Measurements from ENCODE around the gene SELP. TPM values are rescaled to one million over a fixed set of nuclear protein-coding genes. Genes with fewer than 3 reads are reported as not detected.

The SELP gene
- total and polyA plus RNA-seq, 2 of the 13 experiments (the other 11 are each of a cell fraction or from before 2014, with no cell fraction given) = 0.11 TPM; not detected in 1

DNA sequence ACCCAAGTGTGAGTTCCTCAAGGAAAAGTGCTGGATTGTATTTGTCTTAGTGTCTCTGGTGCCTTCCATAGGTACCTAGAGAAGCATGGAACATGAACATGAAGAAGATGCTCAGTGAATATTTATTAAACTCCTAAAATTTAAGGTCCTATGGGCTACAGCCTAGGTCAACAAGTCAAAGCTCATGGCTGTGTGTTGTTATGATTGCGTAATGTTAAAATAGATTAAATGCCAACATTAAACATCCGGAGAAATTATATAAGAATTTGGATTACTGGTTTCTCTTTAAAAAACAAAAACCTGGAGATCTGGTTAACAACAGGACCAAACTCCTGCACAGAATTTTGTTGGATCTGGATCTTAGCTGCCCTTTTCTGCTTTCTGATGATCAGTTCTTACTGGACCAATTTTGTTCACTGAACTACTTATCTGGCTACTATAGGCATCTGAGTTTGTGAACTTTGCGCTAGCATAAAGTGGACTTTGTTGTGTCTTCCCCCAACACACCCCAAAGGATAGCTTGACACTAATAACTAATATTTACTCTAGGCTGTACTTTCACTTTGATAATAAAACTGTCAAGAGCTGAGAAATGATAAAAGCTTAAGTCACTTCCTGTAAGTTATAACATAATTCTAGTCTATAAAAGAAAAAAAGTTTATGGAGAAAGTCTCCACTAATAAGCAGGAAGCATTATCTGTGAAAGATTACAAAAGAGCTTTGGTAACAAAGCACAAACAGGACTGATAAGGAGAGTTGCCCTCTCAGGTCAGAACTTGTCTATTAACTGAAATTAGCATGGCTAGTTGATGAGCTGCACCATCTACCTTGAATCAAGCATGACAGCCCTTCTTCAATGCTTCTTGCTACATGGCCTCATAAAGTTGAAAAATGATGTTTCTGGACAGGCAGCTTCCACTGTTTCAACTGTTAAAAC, 64.3 kb downstream of the SELP start (continued):
- TF ChIP-seq, protein P1, sequence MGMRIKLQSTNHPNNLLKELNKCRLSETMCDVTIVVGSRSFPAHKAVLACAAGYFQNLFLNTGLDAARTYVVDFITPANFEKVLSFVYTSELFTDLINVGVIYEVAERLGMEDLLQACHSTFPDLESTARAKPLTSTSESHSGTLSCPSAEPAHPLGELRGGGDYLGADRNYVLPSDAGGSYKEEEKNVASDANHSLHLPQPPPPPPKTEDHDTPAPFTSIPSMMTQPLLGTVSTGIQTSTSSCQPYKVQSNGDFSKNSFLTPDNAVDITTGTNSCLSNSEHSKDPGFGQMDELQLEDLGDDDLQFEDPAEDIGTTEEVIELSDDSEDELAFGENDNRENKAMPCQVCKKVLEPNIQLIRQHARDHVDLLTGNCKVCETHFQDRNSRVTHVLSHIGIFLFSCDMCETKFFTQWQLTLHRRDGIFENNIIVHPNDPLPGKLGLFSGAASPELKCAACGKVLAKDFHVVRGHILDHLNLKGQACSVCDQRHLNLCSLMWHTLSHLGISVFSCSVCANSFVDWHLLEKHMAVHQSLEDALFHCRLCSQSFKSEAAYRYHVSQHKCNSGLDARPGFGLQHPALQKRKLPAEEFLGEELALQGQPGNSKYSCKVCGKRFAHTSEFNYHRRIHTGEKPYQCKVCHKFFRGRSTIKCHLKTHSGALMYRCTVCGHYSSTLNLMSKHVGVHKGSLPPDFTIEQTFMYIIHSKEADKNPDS (CRISPR knock-in tag; IDR thresholded peaks at IDR 0.05) = no peak
- TF ChIP-seq, protein P2, sequence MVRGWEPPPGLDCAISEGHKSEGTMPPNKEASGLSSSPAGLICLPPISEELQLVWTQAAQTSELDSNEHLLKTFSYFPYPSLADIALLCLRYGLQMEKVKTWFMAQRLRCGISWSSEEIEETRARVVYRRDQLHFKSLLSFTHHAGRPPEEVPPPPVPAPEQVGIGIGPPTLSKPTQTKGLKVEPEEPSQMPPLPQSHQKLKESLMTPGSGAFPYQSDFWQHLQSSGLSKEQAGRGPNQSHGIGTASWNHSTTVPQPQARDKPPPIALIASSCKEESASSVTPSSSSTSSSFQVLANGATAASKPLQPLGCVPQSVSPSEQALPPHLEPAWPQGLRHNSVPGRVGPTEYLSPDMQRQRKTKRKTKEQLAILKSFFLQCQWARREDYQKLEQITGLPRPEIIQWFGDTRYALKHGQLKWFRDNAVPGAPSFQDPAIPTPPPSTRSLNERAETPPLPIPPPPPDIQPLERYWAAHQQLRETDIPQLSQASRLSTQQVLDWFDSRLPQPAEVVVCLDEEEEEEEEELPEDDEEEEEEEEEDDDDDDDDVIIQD (CRISPR knock-in tag; IDR thresholded peaks at IDR 0.05; ENCODE audit: low read depth) = peak; percentile 76; the same call in 1 of the 2 replicates
- no peak for TF ChIP-seq FLYWCH1 (CRISPR knock-in tag; IDR thresholded peaks at IDR 0.05)
- no peak for TF ChIP-seq KLF15 (CRISPR knock-in tag; IDR thresholded peaks at IDR 0.05; ENCODE audit: borderline replicate concordance)
- TF ChIP-seq ZNF644 (CRISPR knock-in tag; IDR thresholded peaks at IDR 0.05; ENCODE audit: low read depth) = peak; percentile 11; the same call in 1 of the 2 replicates
- peak; percentile 77 for TF ChIP-seq GATAD2A (CRISPR knock-in tag; IDR thresholded peaks at IDR 0.05)
- peak; percentile 21; the same call in 1 of the 2 replicates for TF ChIP-seq BCL6 (CRISPR knock-in tag; IDR thresholded peaks at IDR 0.05)
- TF ChIP-seq SKI (IDR thresholded peaks at IDR 0.05; ENCODE audit: partially characterized antibody) = no peak
- no peak for TF ChIP-seq ZBTB38 (CRISPR knock-in tag; IDR thresholded peaks at IDR 0.05)
- no peak for TF ChIP-seq ZNF382 (CRISPR knock-in tag; IDR thresholded peaks at IDR 0.05; ENCODE audit: borderline replicate concordance)
- TF ChIP-seq ZNF12 (CRISPR knock-in tag; IDR thresholded peaks at IDR 0.05) = no peak
- no peak for TF ChIP-seq SOX13 (IDR thresholded peaks at IDR 0.05)
- peak in 1 of 2 experiments; percentile 78; a peak in 2 of 4 replicates for TF ChIP-seq SOX13 (CRISPR knock-in tag; conservative IDR thresholded peaks at IDR 0.05 in 1 of 2, IDR thresholded peaks at IDR 0.05 in 1 of 2)
- TF ChIP-seq, protein P3, sequence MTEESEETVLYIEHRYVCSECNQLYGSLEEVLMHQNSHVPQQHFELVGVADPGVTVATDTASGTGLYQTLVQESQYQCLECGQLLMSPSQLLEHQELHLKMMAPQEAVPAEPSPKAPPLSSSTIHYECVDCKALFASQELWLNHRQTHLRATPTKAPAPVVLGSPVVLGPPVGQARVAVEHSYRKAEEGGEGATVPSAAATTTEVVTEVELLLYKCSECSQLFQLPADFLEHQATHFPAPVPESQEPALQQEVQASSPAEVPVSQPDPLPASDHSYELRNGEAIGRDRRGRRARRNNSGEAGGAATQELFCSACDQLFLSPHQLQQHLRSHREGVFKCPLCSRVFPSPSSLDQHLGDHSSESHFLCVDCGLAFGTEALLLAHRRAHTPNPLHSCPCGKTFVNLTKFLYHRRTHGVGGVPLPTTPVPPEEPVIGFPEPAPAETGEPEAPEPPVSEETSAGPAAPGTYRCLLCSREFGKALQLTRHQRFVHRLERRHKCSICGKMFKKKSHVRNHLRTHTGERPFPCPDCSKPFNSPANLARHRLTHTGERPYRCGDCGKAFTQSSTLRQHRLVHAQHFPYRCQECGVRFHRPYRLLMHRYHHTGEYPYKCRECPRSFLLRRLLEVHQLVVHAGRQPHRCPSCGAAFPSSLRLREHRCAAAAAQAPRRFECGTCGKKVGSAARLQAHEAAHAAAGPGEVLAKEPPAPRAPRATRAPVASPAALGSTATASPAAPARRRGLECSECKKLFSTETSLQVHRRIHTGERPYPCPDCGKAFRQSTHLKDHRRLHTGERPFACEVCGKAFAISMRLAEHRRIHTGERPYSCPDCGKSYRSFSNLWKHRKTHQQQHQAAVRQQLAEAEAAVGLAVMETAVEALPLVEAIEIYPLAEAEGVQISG (CRISPR knock-in tag; IDR thresholded peaks at IDR 0.05) = no peak
- TF ChIP-seq, protein P4, sequence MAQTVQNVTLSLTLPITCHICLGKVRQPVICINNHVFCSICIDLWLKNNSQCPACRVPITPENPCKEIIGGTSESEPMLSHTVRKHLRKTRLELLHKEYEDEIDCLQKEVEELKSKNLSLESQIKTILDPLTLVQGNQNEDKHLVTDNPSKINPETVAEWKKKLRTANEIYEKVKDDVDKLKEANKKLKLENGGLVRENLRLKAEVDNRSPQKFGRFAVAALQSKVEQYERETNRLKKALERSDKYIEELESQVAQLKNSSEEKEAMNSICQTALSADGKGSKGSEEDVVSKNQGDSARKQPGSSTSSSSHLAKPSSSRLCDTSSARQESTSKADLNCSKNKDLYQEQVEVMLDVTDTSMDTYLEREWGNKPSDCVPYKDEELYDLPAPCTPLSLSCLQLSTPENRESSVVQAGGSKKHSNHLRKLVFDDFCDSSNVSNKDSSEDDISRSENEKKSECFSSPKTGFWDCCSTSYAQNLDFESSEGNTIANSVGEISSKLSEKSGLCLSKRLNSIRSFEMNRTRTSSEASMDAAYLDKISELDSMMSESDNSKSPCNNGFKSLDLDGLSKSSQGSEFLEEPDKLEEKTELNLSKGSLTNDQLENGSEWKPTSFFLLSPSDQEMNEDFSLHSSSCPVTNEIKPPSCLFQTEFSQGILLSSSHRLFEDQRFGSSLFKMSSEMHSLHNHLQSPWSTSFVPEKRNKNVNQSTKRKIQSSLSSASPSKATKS (CRISPR knock-in tag; IDR thresholded peaks at IDR 0.05) = no peak
- TF ChIP-seq RCOR2 (CRISPR knock-in tag; IDR thresholded peaks at IDR 0.05) = peak; percentile 68; the same call in 1 of the 2 replicates
- no peak for TF ChIP-seq FOXP1 (IDR thresholded peaks at IDR 0.05)
- TF ChIP-seq FOXP1 (CRISPR knock-in tag; IDR thresholded peaks at IDR 0.05) = peak; percentile 71
- TF ChIP-seq ZNF674 (CRISPR knock-in tag; IDR thresholded peaks at IDR 0.05; ENCODE audit: low read depth) = no peak
- TF ChIP-seq, protein P5, sequence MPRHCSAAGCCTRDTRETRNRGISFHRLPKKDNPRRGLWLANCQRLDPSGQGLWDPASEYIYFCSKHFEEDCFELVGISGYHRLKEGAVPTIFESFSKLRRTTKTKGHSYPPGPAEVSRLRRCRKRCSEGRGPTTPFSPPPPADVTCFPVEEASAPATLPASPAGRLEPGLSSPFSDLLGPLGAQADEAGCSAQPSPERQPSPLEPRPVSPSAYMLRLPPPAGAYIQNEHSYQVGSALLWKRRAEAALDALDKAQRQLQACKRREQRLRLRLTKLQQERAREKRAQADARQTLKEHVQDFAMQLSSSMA (CRISPR knock-in tag; IDR thresholded peaks at IDR 0.05) = no peak
- peak; percentile 50 for TF ChIP-seq CEBPG (CRISPR knock-in tag; IDR thresholded peaks at IDR 0.05)

All from HepG2 (cell line).